ENCODE measurements around the gene WNT5A. TPM values are rescaled to one million over a fixed set of nuclear protein-coding genes. Genes with fewer than 3 reads are reported as not detected.

WNT5A gene
- total RNA-seq = not detected in 2 replicates

- intact Hi-C loops (cut with micrococcal nuclease) = no loop called here
- no peaks in the 10 kb centered on the region for H3K9me3 Mint-ChIP-seq
- peaks cover 80% of the 10 kb centered on the region for H3K27me3 Mint-ChIP-seq
- H3K4me1 Mint-ChIP-seq = peaks cover 9% of the 10 kb centered on the region
- H3K27ac Mint-ChIP-seq = peak within 1 kb of the TSS; percentile 66
- peak; percentile 56 for DNase-seq
- H3K4me3 Mint-ChIP-seq = peak within 1 kb of the TSS; percentile 81
- H3K36me3 Mint-ChIP-seq (ENCODE audit: low read depth) = peaks cover 3% of the 10 kb centered on the region
These were observed at the start of gene WNT5A for GRCh38 chr3:55486857-55487380. Gene WNT5A (minus strand): TSS chr3:55487306. CDS start chr3:55486985, 321 bp downstream.

DNA sequence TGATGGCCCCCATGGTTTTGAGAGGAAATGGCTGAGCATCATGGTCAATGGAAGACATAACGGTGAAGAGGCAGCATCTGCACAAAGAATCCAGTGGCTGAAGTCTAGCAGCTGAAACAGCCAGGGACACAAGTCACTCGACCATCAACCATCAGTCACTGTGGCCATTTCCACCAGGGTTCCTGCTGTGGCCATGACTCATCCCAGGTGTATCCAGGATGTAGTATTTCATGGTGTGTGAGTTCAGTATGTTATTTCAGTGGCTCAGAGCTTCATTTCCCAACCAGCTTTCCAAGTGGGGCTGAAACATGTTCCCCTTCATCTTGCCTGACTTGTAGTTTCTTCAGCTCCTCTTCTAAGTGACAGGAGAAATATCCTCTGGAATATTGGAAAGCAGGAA is 47.8 kb upstream of the WNT5A start:
- Mint-ChIP-seq H3K36me3 (ENCODE audit: low read depth) (no peaks in the 10 kb centered on the region), H3K4me1 (no peaks in the 10 kb centered on the region), H3K9me3 (no peaks in the 10 kb centered on the region), H3K27me3 (no peaks in the 10 kb centered on the region), H3K27ac (no peak overlapping the region), H3K4me3 (no peak overlapping the region)
- no peak for DNase-seq
- intact Hi-C loops (cut with micrococcal nuclease) = no loop called here

DNA sequence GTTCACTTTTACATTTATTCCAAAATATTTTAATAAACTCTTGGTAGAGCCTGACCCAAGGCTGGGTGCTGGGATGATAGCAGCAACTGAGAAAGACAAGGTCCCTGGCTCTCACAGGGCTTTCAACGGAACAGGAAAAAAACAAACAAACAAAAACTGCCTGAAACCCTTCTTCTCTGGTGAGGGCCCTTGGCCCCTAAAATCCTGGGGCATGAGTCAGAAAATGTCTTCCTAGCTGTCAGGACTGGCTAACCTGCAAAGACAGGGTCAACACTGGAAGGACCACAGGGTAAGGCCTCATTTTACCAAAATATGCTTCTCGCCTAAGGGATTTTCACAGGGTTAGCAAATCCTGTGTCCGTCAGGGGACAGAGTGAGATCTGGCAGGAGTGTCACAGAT is 45.7 kb upstream of the WNT5A start:
- H3K27me3 Mint-ChIP-seq = no peaks in the 10 kb centered on the region
- H3K4me1 Mint-ChIP-seq = no peaks in the 10 kb centered on the region
- H3K4me3 Mint-ChIP-seq = no peak overlapping the region
- DNase-seq = no peak
- no peaks in the 10 kb centered on the region for H3K36me3 Mint-ChIP-seq (ENCODE audit: low read depth)
- H3K9me3 Mint-ChIP-seq = no peaks in the 10 kb centered on the region
- H3K27ac Mint-ChIP-seq = no peak overlapping the region
- intact Hi-C loops (cut with micrococcal nuclease) = no loop called here

GRCh38 chr3:55531321-55531720 is 44.2 kb upstream of the WNT5A start:
- no peaks in the 10 kb centered on the region for H3K9me3 Mint-ChIP-seq
- H3K4me1 Mint-ChIP-seq = no peaks in the 10 kb centered on the region
- no peaks in the 10 kb centered on the region for H3K27me3 Mint-ChIP-seq
- H3K27ac Mint-ChIP-seq = no peak overlapping the region
- no peak for DNase-seq
- H3K4me3 Mint-ChIP-seq = no peak overlapping the region
- no peaks in the 10 kb centered on the region for H3K36me3 Mint-ChIP-seq (ENCODE audit: low read depth)
- intact Hi-C loops (cut with micrococcal nuclease) = no loop called here

DNA sequence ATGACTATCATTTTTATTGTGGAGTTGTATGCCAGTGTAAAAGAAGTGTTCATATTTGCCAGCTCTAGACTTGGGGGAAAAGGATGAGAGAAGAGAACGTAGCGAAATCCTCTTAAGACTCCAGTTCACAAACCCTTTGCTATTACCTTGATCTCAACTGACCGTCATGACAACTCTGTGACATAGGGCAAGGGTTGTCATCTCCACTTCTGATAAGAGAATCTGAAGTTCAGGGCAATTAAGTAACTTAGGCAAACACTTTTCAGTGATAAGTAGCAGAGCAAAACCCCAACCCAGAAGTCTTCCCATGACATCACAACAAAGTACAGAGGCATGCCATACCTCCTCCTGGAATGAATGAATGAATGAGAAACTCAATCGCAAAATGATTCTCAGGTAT is 40.3 kb upstream of the WNT5A start:
- intact Hi-C loops (cut with micrococcal nuclease) = no loop called here
- no peaks in the 10 kb centered on the region for H3K4me1 Mint-ChIP-seq

DNA sequence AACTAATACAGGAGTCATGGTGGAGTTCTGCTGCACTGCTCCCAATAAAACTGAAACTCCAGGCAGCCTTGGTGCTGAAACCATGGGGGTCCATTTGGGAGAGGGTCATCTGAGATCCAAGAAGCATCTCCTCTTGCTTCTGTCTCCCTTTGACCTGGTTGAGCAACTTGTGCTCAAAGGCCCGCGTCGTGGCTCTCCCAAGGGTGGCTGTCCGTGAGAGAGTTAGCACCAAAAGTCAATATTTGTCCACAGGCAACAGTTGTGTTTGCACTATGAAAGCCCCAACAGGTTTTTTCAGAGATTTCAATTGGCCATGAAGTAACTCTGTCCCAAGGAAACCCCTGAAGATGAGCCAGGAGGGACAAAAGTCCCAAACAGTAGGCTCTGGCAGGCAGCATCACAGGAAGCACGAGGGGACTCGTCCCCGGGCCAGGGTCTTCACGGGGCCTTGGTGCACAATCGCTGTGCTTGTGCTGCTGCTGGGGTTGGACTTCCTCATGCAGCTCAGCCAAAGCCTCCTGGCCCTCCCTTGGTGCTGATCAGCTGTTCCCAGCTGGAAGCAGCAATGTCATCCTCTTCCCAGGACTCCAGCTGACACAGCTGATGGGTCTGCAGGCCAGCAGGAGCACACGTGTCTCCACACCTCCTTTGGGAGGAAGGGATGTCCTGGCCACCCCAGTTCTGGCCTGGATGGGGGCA is 39.4 kb upstream of the WNT5A start:
- intact Hi-C loops (cut with micrococcal nuclease) = no loop called here
- Mint-ChIP-seq H3K27me3 (no peaks in the 10 kb centered on the region), H3K36me3 (ENCODE audit: low read depth) (no peaks in the 10 kb centered on the region), H3K4me1 (no peaks in the 10 kb centered on the region), H3K9me3 (no peaks in the 10 kb centered on the region), H3K4me3 (no peak overlapping the region), H3K27ac (no peak overlapping the region)
- no peak for DNase-seq

More for the DNA sequence above, 40.3 kb upstream of the WNT5A start:
- no peak overlapping the region for H3K4me3 Mint-ChIP-seq
- no peaks in the 10 kb centered on the region for H3K9me3 Mint-ChIP-seq
- no peak overlapping the region for H3K27ac Mint-ChIP-seq
- H3K27me3 Mint-ChIP-seq = no peaks in the 10 kb centered on the region
- no peaks in the 10 kb centered on the region for H3K36me3 Mint-ChIP-seq (ENCODE audit: low read depth)
- DNase-seq = no peak

GRCh38 chr3:55525436-55525835 is 38.3 kb upstream of the WNT5A start:
- H3K4me3 Mint-ChIP-seq = no peak overlapping the region
- H3K27me3 Mint-ChIP-seq = no peaks in the 10 kb centered on the region
- H3K9me3 Mint-ChIP-seq = no peaks in the 10 kb centered on the region
- intact Hi-C loops (cut with micrococcal nuclease) = no loop called here
- no peak for DNase-seq
- H3K4me1 Mint-ChIP-seq = no peaks in the 10 kb centered on the region
- H3K27ac Mint-ChIP-seq = no peak overlapping the region
- H3K36me3 Mint-ChIP-seq (ENCODE audit: low read depth) = no peaks in the 10 kb centered on the region

GRCh38 chr3:55524565-55525244 is 37.6 kb upstream of the WNT5A start:
- DNase-seq = no peak
- Mint-ChIP-seq H3K27me3 (no peaks in the 10 kb centered on the region), H3K4me3 (no peak overlapping the region), H3K9me3 (no peaks in the 10 kb centered on the region), H3K4me1 (no peaks in the 10 kb centered on the region), H3K36me3 (ENCODE audit: low read depth) (no peaks in the 10 kb centered on the region), H3K27ac (no peak overlapping the region)
- intact Hi-C loops (cut with micrococcal nuclease) = no loop called here

DNA sequence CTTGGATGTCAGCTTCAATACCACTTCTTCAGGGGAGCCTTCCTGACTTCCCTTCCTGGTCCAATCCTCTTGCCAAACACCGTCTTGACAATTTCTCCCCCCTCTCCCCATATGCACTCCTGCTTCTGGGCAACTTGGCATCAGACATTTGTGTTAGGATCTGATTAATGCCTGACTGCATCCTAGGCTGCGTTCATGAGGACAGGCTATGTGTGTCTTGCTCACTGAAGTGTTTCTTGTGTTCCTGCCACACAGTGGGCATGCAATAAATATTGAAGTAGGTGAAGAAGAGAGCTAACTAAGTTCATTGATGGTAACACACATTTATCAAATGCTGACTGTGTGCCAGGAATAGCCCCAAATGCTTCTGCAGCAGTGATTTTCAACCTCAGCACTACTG is 36.4 kb upstream of the WNT5A start:
- Mint-ChIP-seq H3K4me3 (no peak overlapping the region), H3K4me1 (no peaks in the 10 kb centered on the region), H3K36me3 (ENCODE audit: low read depth) (no peaks in the 10 kb centered on the region), H3K27ac (no peak overlapping the region), H3K9me3 (no peaks in the 10 kb centered on the region), H3K27me3 (no peaks in the 10 kb centered on the region)
- intact Hi-C loops (cut with micrococcal nuclease) = no loop called here
- no peak for DNase-seq

- H3K9me3 Mint-ChIP-seq = no peaks in the 10 kb centered on the region
- no peaks in the 10 kb centered on the region for H3K27me3 Mint-ChIP-seq
- DNase-seq = no peak
- no peak overlapping the region for H3K4me3 Mint-ChIP-seq
- H3K4me1 Mint-ChIP-seq = no peaks in the 10 kb centered on the region
- no peak overlapping the region for H3K27ac Mint-ChIP-seq
- intact Hi-C loops (cut with micrococcal nuclease) = no loop called here
- no peaks in the 10 kb centered on the region for H3K36me3 Mint-ChIP-seq (ENCODE audit: low read depth)
These were observed 34.8 kb upstream of the WNT5A start for GRCh38 chr3:55521738-55522421.

DNA sequence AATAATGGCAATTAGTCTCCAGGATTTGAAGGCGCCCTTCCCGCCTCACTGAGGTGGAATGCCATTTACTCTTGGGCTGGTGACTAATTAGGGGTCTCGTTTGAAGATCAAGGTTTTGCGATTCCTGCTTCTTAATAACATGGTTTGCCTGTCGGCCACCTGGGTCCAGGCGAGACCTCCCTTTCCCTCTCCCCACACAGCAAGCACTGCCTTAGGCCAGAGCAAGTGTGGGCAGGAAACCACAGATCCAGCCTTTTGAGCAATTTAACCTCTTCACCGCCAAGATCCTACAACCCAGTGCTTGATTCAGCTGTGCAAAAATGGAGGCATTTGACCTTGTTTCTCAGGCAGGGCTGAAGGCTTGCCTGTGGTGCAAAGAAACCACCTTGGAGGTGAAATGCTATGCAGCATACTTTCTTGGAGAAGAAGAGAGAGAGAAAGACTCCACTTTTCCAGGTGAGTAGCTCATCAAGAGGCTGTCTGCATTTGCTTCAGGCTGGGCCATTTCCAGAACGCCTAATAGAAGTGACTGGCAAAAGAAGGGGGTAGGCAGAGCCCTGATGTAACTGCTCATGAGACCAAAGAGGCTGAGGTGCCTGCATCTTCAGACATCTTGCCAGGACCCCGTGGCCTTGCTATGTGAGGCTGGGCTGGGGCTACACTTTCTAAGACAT is 34.1 kb upstream of the WNT5A start:
- no peaks in the 10 kb centered on the region for H3K4me1 Mint-ChIP-seq
- no peaks in the 10 kb centered on the region for H3K9me3 Mint-ChIP-seq
- no peak overlapping the region for H3K27ac Mint-ChIP-seq
- no peaks in the 10 kb centered on the region for H3K36me3 Mint-ChIP-seq (ENCODE audit: low read depth)
- no peaks in the 10 kb centered on the region for H3K27me3 Mint-ChIP-seq
- H3K4me3 Mint-ChIP-seq = no peak overlapping the region
- intact Hi-C loops (cut with micrococcal nuclease) = no loop called here
- DNase-seq = no peak

DNA sequence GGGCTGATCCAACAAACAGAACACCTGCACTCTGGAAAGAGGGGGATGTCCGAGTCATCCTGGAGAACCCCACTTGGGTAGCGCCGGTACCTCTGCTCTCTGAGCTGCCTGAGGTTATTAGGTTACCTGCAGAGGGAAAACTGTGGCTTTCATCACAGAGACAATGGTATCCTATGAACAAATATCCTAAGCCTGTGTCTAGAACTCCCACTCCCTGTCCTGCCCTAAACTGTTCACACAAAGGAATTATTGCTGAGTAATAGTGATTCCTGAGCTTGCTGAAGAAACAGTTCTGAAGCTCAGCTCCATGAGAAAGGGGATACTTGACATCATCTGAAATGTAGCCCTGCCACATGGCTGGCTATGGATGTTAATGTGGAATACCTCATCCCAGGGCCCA is 31.9 kb upstream of the WNT5A start:
- Mint-ChIP-seq H3K27ac (no peak overlapping the region), H3K36me3 (ENCODE audit: low read depth) (no peaks in the 10 kb centered on the region), H3K27me3 (no peaks in the 10 kb centered on the region), H3K4me1 (no peaks in the 10 kb centered on the region), H3K4me3 (no peak overlapping the region), H3K9me3 (no peaks in the 10 kb centered on the region)
- no peak for DNase-seq
- intact Hi-C loops (cut with micrococcal nuclease) = no loop called here

GRCh38 chr3:55518451-55518850 is 31.3 kb upstream of the WNT5A start:
- Mint-ChIP-seq H3K9me3 (no peaks in the 10 kb centered on the region), H3K4me1 (no peaks in the 10 kb centered on the region)

More at GRCh38 chr3:55518451-55518850, 31.3 kb upstream of the WNT5A start:
- intact Hi-C loops (cut with micrococcal nuclease) = no loop called here
- Mint-ChIP-seq H3K27ac (no peak overlapping the region), H3K4me3 (no peak overlapping the region), H3K36me3 (ENCODE audit: low read depth) (no peaks in the 10 kb centered on the region), H3K27me3 (no peaks in the 10 kb centered on the region)
- no peak for DNase-seq
